ENCODE data around the gene POLN.
"Not testable (repeated sequence)": the region's sequence is repeated elsewhere in the genome, so short reads cannot be mapped to it uniquely, and the experiment has no call there.

The POLN gene

GRCh38 chr4:2045518-2045951 lies 196.4 kb downstream of the POLN start:
- in situ Hi-C loops (cut with MboI; ENCODE audit: low sequenced_read_pairs), result no loop called here

- in situ Hi-C loops (cut with MboI; ENCODE audit: low sequenced_read_pairs), result no loop called here
These were observed 197.1 kb downstream of the POLN start for GRCh38 chr4:2044542-2045517.

GRCh38 chr4:2044119-2044485 lies 197.8 kb downstream of the POLN start:
- in situ Hi-C loops (cut with MboI; ENCODE audit: low sequenced_read_pairs), result no loop called here

GRCh38 chr4:2043396-2044118 lies 198.4 kb downstream of the POLN start:
- in situ Hi-C loops (cut with MboI; ENCODE audit: low sequenced_read_pairs), result no loop called here

- in situ Hi-C loops (cut with MboI; ENCODE audit: low sequenced_read_pairs), result no loop called here
These were observed 198.9 kb downstream of the POLN start for GRCh38 chr4:2042947-2043395.

GRCh38 chr4:2042204-2042946 lies 199.5 kb downstream of the POLN start:
- in situ Hi-C loops (cut with MboI; ENCODE audit: low sequenced_read_pairs), result no loop called here

DNA sequence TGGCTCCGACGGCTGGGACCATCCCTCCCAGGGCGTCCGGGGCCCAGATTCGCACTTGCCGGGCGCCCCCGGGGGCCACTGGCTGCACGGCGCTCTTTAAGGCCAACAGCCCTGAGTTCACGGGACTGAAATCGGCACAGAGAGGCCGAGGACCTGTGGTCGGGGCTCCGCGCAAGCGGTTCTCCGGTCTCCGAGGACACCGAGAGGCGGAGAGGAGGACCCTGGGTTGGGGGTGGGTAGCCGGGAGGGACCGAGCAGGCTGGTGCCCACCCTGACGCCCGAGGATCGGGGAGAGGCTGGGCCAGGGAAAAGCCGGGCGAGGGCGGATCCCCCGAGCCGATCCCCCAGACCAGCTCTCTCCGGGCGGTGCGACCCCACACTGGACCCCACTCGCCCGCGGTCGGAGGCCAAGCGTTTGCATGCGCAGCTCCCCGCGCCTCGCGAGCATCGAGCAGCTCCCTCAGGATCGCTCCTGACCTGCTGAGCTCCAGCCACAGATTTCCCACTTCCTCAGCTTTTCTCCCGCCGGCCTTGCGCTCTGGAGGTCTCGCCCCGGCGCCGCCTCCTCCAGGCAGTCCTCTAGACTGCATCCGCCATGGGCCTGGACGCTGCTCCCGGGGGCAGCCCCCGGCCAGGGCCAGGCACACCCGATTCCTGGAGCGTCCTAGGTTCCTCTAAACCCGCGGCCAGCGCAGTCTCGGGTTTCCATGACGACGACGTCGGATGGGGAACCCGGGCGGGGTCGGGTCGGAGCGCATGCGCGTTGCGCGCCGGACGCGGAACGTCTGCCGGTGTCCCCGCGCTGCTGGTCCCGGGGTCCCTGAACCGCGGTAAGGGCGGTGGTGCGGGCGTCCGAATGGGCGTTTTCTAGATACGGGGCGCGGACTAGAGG lies 200.4 kb downstream of the POLN start:
- in situ Hi-C loops (cut with MboI; ENCODE audit: low sequenced_read_pairs), result no loop called here

DNA sequence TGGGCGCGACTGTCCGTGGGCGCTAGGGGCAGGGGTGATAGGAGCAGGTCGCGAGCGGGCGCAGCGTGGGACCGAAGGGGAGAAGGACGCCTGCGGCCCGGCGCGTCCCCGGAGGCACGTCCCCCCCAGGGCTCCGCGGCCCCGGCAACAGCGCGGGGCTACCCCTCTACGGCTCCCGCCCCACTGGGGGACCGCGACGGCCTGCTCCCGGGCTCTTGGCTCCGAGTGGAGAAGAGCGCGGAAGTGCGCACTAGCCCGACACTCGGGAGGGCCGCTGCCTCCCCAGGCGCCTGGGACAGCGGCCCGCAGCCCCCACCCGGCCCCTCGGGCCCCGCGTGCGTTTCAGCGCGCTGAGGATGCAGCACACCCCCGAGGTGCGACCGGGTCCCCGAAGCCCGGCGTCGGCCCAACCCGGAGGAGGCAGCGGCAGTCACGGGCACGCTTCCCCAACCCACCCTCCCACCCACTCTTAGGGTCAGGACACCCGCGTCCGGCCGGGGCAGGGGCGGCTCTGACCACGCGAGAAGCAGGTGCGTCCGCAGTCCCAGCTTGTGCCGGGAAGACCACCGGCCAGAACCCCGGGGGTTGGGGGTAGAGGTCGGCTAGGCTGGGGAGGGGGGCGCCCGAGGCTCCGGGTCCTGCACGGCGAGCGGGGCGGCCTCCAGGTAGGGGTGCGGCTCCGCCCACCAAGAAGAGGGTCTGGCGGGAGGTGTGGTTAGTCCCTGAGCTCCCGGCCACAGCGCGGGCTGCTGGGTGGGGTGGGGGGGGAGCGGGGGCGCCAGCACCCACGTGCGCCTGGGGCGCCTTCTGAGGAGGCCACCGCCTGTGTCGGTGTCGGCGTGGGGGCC lies 201.3 kb downstream of the POLN start:
- in situ Hi-C loops (cut with MboI; ENCODE audit: low sequenced_read_pairs), result no loop called here

DNA sequence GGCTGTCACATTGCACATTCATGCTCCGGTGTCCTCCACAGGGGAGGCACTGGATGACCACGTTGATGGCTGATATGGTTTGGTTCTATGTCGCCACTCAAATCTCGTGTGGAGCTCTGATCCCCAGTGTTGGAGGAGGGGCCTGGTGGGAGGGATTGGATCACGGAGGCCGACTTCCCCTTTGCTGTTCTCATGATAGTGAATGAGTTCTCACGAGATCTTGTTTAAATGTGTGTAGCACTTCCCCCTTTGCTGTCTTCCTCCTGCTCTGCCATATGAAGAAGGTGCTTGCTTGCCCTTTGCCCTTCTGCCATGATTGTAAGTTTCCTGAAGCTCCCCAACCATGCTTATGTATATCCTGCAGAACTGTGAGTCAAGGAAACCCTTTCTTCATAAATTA lies 205.1 kb downstream of the POLN start:
- in situ Hi-C loops (cut with MboI; ENCODE audit: low sequenced_read_pairs), result no loop called here

DNA sequence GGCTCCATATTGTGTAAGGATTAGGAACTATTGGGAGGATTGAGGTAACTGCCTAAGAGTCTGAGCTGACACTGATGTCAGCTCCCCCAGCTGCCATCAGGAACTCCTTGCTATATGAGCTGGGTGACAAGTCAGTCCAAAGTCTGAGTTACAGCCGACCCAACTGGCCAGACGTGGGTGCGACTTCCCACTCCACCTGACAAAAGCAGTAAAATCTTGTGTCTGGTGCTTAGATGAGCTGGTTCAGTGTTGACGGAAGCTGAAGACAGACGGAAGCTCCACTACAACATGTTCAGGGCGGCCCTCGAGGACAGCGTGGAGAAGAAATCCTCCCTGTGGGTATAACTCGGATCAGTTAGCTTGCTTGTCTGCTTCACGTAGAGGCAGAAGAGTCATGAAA lies 205.6 kb downstream of the POLN start:
- in situ Hi-C loops (cut with MboI; ENCODE audit: low sequenced_read_pairs), result no loop called here

GRCh38 chr4:2031161-2031560 lies 210.8 kb downstream of the POLN start:
- in situ Hi-C loops (cut with MboI; ENCODE audit: low sequenced_read_pairs), result not testable (repeated sequence)

DNA sequence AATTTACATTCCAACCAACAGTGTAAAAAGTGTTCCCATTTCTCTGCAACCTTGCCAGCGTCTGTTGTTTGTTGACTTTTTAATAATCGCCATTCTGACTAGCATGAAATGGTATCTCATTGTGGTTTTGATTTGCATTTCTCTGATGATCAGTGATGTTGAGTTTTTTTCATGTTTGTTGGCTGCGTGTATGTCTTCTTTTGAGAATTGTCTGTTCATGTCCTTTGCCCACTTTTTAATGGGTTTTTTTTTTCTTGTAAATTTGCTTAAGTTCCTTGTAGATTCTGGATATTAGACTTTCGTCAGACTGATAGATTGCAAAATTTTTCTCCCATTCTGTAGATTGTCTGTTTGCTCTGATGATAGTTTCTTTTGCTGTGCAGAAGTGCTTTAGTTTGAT lies 214.8 kb downstream of the POLN start:
- in situ Hi-C loops (cut with MboI; ENCODE audit: low sequenced_read_pairs), result not testable (repeated sequence)

GRCh38 chr4:2025817-2026216 lies 216.1 kb downstream of the POLN start:
- in situ Hi-C loops (cut with MboI; ENCODE audit: low sequenced_read_pairs), result no loop called here

DNA sequence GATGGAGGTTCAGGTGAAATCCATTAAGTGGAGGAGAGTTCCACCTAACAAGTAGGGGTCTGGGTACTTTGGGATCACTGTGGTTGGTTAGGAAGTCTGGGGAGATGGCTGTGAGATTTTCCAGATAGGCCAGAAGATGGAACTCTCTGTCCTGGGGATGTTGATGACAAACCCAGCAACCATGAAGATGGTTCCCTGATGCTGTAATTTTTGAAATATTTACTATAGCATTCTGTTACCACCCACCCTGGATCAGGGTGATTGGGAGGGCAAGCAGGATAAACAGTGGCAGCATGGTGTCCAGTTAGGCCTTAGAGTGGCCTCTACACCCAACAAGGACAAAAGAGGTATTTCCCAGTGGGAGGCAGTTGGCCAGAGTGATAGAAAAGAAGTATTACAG lies 217.2 kb downstream of the POLN start:
- in situ Hi-C loops (cut with MboI; ENCODE audit: low sequenced_read_pairs), result no loop called here
